Loucy (cell line): Measurements from ENCODE around the gene JAZF1.

ENCODE experiments used
- H2AFZ ChIP-seq: fragments of 200-600 bp; sonication (generic); 2 replicates; pipeline ENCODE4 v1.6.0; 2016; ENCODE audit warnings: antibody characterized with exemption, mild to moderate bottlenecking, low read length, moderate library complexity
- H3F3A ChIP-seq: fragments of 200-600 bp; 2 replicates; pipeline ENCODE4 v1.6.0; 2016; ENCODE audit warnings: antibody characterized with exemption, low read depth, mild to moderate bottlenecking
- H3K27me3 ChIP-seq: fragments of 200-600 bp; sonication (generic); 2 replicates; pipeline ENCODE4 v1.6.1; 2014; ENCODE audit warnings: low read length, mild to moderate bottlenecking; ENCODE audit not compliant: insufficient read depth, poor library complexity, severe bottlenecking
- H3K36me3 ChIP-seq: fragments of 200-600 bp; sonication (generic); 2 replicates; pipeline ENCODE4 v1.6.1; 2016; ENCODE audit warnings: low read length; ENCODE audit not compliant: insufficient read depth
- H3K4me1 ChIP-seq: fragments of 200-600 bp; sonication (generic); 2 replicates; pipeline ENCODE4 v1.5.1; 2014; ENCODE audit warnings: low read length, mild to moderate bottlenecking; ENCODE audit not compliant: insufficient read depth, poor library complexity, severe bottlenecking
- H3K4me2 ChIP-seq: fragments of 200-600 bp; sonication (generic); 2 replicates; pipeline ENCODE4 v1.6.0; 2014; ENCODE audit warnings: antibody characterized with exemption, low read length, low read depth, mild to moderate bottlenecking; ENCODE audit not compliant: poor library complexity, severe bottlenecking
- H3K4me3 ChIP-seq: fragments of 200-600 bp; sonication (generic); 2 replicates; pipeline ENCODE4 v1.5.1; 2014; ENCODE audit warnings: low read length, mild to moderate bottlenecking, mixed read lengths; ENCODE audit not compliant: poor library complexity, severe bottlenecking
- H3K79me2 ChIP-seq: fragments of 200-600 bp; sonication (generic); 2 replicates; pipeline ENCODE4 v1.6.1; 2014; ENCODE audit warnings: low read length; ENCODE audit not compliant: insufficient read depth
- H3K9ac ChIP-seq: fragments of 200-600 bp; sonication (generic); 2 replicates; pipeline ENCODE4 v1.6.0; 2014; ENCODE audit warnings: mild to moderate bottlenecking, low read depth, low read length, moderate library complexity; ENCODE audit not compliant: poor library complexity, severe bottlenecking
- H3K9me2 ChIP-seq: fragments of 200-600 bp; sonication (generic); replicated peaks from 2 replicates; pipeline ENCODE4 v1.6.1; 2016; ENCODE audit warnings: low read depth, low read length, mixed read lengths
- H3K9me3 ChIP-seq: fragments of 200-600 bp; sonication (generic); 2 replicates; pipeline ENCODE4 v1.6.1; 2014; ENCODE audit warnings: mild to moderate bottlenecking, antibody characterized with exemption, low read length, low read depth; ENCODE audit not compliant: insufficient read depth
- H4K20me1 ChIP-seq: fragments of 200-600 bp; sonication (generic); 2 replicates; pipeline ENCODE4 v1.6.0; 2014; ENCODE audit warnings: antibody characterized with exemption, low read length, mild to moderate bottlenecking; ENCODE audit not compliant: insufficient read depth, poor library complexity, severe bottlenecking
- EZH2phosphoT487 ChIP-seq: fragments of 200-600 bp; IDR thresholded peaks from 2 replicates; pipeline ENCODE4 v1.6.1; 2018; ENCODE audit warnings: antibody characterized with exemption, mild to moderate bottlenecking, moderate library complexity, borderline replicate concordance
- TF ChIP-seq, protein P1 (sequence below): fragments of 200-600 bp; sonication (generic); conservative IDR thresholded peaks from 2 replicates; pipeline ENCODE4 v1.5.1; 2014; ENCODE audit warnings: mild to moderate bottlenecking, antibody characterized with exemption, low read length

JAZF1 gene

GRCh38 chr7:27948861-27949260 lies 231.7 kb downstream of the JAZF1 start:
- Histone ChIP-seq H4K20me1 (no peaks in the 10 kb centered on the region), H3K79me2 (no peaks in the 10 kb centered on the region), H3K4me3 (no peak overlapping the region), H3F3A (no peaks in the 10 kb centered on the region), H3K4me2 (no peak overlapping the region), H3K9ac (no peak overlapping the region), H3K27me3 (no peaks in the 10 kb centered on the region), H2AFZ (no peak overlapping the region), H3K4me1 (peaks cover 11% of the 10 kb centered on the region), H3K36me3 (no peaks in the 10 kb centered on the region), H3K9me3 (no peaks in the 10 kb centered on the region), H3K9me2 (no peaks in the 10 kb centered on the region)
- TF ChIP-seq EZH2phosphoT487, result no peak
- TF ChIP-seq, protein P1, sequence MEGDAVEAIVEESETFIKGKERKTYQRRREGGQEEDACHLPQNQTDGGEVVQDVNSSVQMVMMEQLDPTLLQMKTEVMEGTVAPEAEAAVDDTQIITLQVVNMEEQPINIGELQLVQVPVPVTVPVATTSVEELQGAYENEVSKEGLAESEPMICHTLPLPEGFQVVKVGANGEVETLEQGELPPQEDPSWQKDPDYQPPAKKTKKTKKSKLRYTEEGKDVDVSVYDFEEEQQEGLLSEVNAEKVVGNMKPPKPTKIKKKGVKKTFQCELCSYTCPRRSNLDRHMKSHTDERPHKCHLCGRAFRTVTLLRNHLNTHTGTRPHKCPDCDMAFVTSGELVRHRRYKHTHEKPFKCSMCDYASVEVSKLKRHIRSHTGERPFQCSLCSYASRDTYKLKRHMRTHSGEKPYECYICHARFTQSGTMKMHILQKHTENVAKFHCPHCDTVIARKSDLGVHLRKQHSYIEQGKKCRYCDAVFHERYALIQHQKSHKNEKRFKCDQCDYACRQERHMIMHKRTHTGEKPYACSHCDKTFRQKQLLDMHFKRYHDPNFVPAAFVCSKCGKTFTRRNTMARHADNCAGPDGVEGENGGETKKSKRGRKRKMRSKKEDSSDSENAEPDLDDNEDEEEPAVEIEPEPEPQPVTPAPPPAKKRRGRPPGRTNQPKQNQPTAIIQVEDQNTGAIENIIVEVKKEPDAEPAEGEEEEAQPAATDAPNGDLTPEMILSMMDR, result no peak

DNA sequence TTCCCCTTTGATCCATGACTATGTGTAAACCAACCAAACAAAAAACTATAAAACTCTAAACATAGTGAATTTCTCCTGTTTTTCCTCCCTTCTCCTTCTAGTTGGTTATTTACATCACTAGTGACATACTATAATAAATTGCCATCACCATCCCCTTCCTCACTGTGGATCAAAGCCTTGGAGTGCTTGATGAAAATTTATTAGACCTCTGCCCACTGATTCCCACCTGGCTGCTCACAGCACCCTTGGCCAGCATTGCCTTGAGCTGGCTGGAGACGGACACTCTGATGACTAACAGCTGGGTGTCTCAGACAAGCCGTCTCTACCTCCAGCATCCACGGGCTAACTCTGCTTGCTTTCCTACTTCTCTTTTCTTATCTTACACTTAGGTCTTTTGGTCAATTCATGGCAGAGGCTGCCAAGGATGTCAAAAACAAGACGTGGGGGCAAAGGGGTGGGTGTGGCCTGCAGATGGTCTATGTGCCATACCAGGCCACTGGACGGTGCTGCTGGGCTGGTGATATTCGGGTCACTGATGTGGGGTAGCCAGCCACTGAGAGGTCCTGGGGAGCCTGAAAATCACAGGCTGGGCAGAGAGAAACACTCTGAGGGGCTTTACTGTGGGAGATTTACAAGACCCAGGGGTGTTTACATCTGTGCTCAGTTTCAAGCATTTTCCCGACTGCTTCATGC lies 232.9 kb downstream of the JAZF1 start:
- no peak overlapping the region for H3K9ac ChIP-seq
- no peaks in the 10 kb centered on the region for H3K36me3 ChIP-seq
- no peaks in the 10 kb centered on the region for H3F3A ChIP-seq
- H3K9me2 ChIP-seq, result no peaks in the 10 kb centered on the region
- H4K20me1 ChIP-seq, result no peaks in the 10 kb centered on the region
- no peak overlapping the region for H2AFZ ChIP-seq
- no peaks in the 10 kb centered on the region for H3K79me2 ChIP-seq
- H3K4me3 ChIP-seq, result no peak overlapping the region
- no peak overlapping the region for H3K4me2 ChIP-seq
- H3K9me3 ChIP-seq, result no peaks in the 10 kb centered on the region
- H3K27me3 ChIP-seq, result no peaks in the 10 kb centered on the region
- TF ChIP-seq, protein P1, result no peak
- no peak for TF ChIP-seq EZH2phosphoT487
- peaks cover 3% of the 10 kb centered on the region for H3K4me1 ChIP-seq

DNA sequence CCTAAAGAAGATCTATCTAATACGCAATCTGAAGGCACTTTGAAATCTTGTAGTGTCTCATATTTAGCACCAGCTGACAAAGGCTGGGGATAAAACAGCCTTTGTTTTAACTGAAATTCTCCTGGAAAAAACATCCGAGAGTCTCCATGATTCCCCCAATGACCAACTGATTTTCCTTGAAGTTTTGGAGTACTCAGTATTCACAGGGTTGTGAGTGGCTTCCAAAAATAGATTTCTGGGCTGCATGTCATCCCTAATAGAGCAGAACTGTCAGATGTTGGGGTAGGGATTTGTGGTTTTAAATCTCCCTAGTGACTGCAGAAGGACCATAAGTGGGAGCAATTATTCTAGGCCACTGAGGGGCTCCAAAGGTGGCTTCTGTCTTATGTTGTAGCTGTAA lies 234.2 kb downstream of the JAZF1 start:
- Histone ChIP-seq H3K9me2 (no peaks in the 10 kb centered on the region), H3K36me3 (no peaks in the 10 kb centered on the region), H3K9me3 (no peaks in the 10 kb centered on the region), H3K4me1 (no peaks in the 10 kb centered on the region), H3F3A (no peaks in the 10 kb centered on the region), H2AFZ (no peak overlapping the region), H3K4me2 (no peak overlapping the region), H3K79me2 (no peaks in the 10 kb centered on the region), H3K9ac (no peak overlapping the region), H3K27me3 (no peaks in the 10 kb centered on the region), H4K20me1 (no peaks in the 10 kb centered on the region), H3K4me3 (no peak overlapping the region)
- TF ChIP-seq, protein P1, result no peak
- TF ChIP-seq EZH2phosphoT487, result no peak
